ENCODE results near the gene KRTAP10-6.

DNA sequence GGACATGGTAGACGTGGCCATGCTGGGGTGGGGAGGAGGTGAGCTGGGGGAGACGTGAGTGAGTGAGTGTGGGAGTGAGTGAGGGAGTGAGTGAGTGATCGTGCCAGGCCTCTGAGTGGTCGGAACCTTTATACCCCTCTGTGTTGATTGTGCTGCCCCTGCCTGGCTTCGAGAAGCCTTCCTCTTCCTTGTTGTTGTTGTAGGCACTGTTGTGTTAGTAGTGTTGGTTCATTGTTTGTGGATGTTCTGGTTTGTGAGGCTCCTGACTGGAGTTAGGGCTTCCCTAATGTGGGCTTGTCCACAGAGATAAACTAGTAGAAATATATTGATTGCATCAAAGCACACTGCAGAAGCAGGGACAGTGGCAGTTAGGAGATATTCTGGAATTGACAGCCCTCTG lies 33.6 kb downstream of the KRTAP10-6 start, which contains the start of gene KRTAP10-3:
- TF ChIP-seq FOXM1 (IDR thresholded peaks at IDR 0.05; ENCODE audit: borderline replicate concordance, low read depth) (no peak), EGR1 (IDR thresholded peaks at IDR 0.05) (no peak), TAF1 (IDR thresholded peaks at IDR 0.05; ENCODE audit: low read depth) (no peak), MAX (IDR thresholded peaks at IDR 0.05) (no peak), CEBPB (IDR thresholded peaks at IDR 0.05) (no peak), RAD21 (IDR thresholded peaks at IDR 0.05; ENCODE audit: low read depth) (no peak), EP300 (IDR thresholded peaks at IDR 0.05; ENCODE audit: borderline replicate concordance) (no peak), TEAD4 (IDR thresholded peaks at IDR 0.05) (no peak), YY1 (IDR thresholded peaks at IDR 0.05; ENCODE audit: low read depth) (no peak), ZBTB7A (IDR thresholded peaks at IDR 0.05; ENCODE audit: low read depth) (no peak), CREB1 (IDR thresholded peaks at IDR 0.05; ENCODE audit: low read depth) (no peak), NFIC (IDR thresholded peaks at IDR 0.05) (no peak)
- TF ChIP-seq, protein P1, sequence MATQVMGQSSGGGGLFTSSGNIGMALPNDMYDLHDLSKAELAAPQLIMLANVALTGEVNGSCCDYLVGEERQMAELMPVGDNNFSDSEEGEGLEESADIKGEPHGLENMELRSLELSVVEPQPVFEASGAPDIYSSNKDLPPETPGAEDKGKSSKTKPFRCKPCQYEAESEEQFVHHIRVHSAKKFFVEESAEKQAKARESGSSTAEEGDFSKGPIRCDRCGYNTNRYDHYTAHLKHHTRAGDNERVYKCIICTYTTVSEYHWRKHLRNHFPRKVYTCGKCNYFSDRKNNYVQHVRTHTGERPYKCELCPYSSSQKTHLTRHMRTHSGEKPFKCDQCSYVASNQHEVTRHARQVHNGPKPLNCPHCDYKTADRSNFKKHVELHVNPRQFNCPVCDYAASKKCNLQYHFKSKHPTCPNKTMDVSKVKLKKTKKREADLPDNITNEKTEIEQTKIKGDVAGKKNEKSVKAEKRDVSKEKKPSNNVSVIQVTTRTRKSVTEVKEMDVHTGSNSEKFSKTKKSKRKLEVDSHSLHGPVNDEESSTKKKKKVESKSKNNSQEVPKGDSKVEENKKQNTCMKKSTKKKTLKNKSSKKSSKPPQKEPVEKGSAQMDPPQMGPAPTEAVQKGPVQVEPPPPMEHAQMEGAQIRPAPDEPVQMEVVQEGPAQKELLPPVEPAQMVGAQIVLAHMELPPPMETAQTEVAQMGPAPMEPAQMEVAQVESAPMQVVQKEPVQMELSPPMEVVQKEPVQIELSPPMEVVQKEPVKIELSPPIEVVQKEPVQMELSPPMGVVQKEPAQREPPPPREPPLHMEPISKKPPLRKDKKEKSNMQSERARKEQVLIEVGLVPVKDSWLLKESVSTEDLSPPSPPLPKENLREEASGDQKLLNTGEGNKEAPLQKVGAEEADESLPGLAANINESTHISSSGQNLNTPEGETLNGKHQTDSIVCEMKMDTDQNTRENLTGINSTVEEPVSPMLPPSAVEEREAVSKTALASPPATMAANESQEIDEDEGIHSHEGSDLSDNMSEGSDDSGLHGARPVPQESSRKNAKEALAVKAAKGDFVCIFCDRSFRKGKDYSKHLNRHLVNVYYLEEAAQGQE (IDR thresholded peaks at IDR 0.05; ENCODE audit: low read depth), result no peak
- TF ChIP-seq, protein P2, sequence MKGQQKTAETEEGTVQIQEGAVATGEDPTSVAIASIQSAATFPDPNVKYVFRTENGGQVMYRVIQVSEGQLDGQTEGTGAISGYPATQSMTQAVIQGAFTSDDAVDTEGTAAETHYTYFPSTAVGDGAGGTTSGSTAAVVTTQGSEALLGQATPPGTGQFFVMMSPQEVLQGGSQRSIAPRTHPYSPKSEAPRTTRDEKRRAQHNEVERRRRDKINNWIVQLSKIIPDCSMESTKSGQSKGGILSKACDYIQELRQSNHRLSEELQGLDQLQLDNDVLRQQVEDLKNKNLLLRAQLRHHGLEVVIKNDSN (IDR thresholded peaks at IDR 0.05), result no peak

Data from Ishikawa (cell line).